ENCODE data around the gene FAM53B.

Gene FAM53B

DNA sequence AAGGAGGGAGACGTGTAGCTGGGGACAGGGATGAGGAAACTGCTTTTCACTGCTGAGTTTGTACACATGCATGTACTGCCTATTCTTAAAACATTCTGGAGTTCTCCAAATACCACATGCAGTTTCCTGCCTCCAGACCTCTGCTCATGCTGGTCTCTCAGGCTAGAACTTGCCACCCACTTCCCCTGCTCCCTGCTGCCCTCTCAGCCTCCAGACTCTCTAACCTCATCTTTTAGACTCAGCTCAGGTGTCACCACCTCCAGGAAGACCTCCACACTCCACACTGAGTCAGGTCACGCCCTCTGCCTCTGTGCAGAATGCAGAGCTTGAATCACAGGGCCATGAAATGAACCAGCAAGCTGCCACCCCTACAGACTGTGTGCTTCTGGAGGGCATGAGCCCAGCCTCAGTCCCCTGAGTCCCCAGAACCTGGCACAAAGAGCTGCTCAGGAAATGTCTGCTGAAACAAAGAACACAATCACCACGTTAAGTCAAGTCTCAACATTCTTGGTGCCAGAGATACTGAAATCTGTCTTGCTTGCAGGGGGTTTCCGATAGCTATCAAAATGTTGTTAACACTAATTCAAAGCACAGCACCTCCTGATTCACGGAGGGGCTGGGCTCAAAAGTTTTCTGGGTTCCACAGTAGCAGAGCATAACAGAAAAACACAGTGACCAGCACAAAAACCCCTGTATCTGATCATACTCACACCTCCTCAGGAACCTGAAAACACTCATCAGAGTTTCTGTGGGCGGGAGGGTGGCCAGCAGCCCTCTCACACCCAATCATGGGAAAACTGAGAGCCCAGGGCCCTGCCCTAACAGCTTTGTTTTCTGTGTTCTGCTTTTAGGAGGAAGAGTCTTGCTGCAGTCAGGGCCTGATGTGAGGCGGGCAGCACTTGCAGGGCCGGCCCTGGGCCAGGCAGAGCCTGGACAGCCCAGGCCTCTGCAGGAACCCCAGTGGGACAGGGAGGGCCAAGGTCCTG is 21.1 kb downstream of the FAM53B start:
- ATAC-seq = no peak
- TF ChIP-seq ZNF8 (CRISPR knock-in tag; IDR thresholded peaks at IDR 0.05) = no peak
- no peak for TF ChIP-seq TOX (CRISPR knock-in tag; IDR thresholded peaks at IDR 0.05; ENCODE audit: borderline replicate concordance)
- TF ChIP-seq, protein P1, sequence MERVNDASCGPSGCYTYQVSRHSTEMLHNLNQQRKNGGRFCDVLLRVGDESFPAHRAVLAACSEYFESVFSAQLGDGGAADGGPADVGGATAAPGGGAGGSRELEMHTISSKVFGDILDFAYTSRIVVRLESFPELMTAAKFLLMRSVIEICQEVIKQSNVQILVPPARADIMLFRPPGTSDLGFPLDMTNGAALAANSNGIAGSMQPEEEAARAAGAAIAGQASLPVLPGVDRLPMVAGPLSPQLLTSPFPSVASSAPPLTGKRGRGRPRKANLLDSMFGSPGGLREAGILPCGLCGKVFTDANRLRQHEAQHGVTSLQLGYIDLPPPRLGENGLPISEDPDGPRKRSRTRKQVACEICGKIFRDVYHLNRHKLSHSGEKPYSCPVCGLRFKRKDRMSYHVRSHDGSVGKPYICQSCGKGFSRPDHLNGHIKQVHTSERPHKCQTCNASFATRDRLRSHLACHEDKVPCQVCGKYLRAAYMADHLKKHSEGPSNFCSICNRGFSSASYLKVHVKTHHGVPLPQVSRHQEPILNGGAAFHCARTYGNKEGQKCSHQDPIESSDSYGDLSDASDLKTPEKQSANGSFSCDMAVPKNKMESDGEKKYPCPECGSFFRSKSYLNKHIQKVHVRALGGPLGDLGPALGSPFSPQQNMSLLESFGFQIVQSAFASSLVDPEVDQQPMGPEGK (CRISPR knock-in tag; IDR thresholded peaks at IDR 0.05; ENCODE audit: borderline replicate concordance) = no peak
- no peak for TF ChIP-seq GLIS3 (CRISPR knock-in tag; IDR thresholded peaks at IDR 0.05)
- TF ChIP-seq ZNF565 (CRISPR knock-in tag; conservative IDR thresholded peaks at IDR 0.05; ENCODE audit: low read depth) = no peak
- TF ChIP-seq TCF4 (CRISPR knock-in tag; IDR thresholded peaks at IDR 0.05; ENCODE audit: borderline replicate concordance) = no peak
- no peak for TF ChIP-seq ESRRG (CRISPR knock-in tag; IDR thresholded peaks at IDR 0.05)
- TF ChIP-seq ZFP30 (CRISPR knock-in tag; IDR thresholded peaks at IDR 0.05) = no peak
- no peak for TF ChIP-seq ARNTL (CRISPR knock-in tag; IDR thresholded peaks at IDR 0.05; ENCODE audit: borderline replicate concordance, low read depth)
- no peak for TF ChIP-seq OSR1 (CRISPR knock-in tag; IDR thresholded peaks at IDR 0.05)
- TF ChIP-seq, protein P2, sequence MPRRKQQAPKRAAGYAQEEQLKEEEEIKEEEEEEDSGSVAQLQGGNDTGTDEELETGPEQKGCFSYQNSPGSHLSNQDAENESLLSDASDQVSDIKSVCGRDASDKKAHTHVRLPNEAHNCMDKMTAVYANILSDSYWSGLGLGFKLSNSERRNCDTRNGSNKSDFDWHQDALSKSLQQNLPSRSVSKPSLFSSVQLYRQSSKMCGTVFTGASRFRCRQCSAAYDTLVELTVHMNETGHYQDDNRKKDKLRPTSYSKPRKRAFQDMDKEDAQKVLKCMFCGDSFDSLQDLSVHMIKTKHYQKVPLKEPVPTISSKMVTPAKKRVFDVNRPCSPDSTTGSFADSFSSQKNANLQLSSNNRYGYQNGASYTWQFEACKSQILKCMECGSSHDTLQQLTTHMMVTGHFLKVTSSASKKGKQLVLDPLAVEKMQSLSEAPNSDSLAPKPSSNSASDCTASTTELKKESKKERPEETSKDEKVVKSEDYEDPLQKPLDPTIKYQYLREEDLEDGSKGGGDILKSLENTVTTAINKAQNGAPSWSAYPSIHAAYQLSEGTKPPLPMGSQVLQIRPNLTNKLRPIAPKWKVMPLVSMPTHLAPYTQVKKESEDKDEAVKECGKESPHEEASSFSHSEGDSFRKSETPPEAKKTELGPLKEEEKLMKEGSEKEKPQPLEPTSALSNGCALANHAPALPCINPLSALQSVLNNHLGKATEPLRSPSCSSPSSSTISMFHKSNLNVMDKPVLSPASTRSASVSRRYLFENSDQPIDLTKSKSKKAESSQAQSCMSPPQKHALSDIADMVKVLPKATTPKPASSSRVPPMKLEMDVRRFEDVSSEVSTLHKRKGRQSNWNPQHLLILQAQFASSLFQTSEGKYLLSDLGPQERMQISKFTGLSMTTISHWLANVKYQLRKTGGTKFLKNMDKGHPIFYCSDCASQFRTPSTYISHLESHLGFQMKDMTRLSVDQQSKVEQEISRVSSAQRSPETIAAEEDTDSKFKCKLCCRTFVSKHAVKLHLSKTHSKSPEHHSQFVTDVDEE (CRISPR knock-in tag; IDR thresholded peaks at IDR 0.05) = no peak
- TF ChIP-seq ZNF70 (CRISPR knock-in tag; IDR thresholded peaks at IDR 0.05) = no peak
- TF ChIP-seq, protein P3, sequence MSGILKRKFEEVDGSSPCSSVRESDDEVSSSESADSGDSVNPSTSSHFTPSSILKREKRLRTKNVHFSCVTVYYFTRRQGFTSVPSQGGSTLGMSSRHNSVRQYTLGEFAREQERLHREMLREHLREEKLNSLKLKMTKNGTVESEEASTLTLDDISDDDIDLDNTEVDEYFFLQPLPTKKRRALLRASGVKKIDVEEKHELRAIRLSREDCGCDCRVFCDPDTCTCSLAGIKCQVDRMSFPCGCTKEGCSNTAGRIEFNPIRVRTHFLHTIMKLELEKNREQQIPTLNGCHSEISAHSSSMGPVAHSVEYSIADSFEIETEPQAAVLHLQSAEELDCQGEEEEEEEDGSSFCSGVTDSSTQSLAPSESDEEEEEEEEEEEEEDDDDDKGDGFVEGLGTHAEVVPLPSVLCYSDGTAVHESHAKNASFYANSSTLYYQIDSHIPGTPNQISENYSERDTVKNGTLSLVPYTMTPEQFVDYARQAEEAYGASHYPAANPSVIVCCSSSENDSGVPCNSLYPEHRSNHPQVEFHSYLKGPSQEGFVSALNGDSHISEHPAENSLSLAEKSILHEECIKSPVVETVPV (CRISPR knock-in tag; IDR thresholded peaks at IDR 0.05) = no peak
- TF ChIP-seq SNAI2 (CRISPR knock-in tag; IDR thresholded peaks at IDR 0.05) = no peak

DNA sequence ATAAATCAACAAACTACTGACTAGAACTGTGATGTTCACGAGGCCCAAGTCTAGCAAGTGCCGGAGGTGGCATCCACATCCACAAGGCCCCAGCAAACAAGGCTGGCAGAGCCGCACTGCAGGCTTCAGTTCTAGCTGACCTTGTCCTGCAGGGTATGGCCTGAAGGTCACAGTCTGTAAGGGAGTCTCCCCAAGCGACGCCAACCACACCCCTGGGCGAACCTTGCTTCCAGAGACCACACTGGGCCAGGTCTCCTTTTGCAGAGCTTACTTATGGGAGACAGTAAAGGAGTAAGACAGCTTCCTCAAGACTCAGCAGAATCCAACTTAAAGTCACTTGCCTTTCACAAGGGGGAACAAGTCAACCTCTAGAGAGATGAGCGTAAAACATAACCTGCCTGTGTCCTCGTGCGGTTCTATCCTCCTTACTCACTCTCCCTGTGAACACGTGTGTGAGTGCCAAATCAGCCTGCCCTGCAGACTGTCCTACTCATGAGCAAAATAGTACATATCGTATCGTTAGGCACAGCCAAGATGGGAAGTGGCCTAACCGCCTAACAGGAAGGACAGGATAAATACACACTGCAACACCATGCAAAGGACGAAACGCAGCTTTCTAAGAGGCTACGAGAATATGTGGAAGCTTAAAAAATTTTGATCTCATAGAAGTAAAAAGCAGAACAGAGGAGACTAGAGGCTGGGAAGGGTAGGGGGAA is 22.7 kb downstream of the FAM53B start:
- no peak for ATAC-seq
- TF ChIP-seq ZC3H10 (CRISPR knock-in tag; IDR thresholded peaks at IDR 0.05) (no peak), OSR1 (CRISPR knock-in tag; IDR thresholded peaks at IDR 0.05) (no peak), ZFP3 (CRISPR knock-in tag; IDR thresholded peaks at IDR 0.05) (no peak), CSDC2 (CRISPR knock-in tag; IDR thresholded peaks at IDR 0.05) (no peak), ESRRG (CRISPR knock-in tag; IDR thresholded peaks at IDR 0.05) (no peak), ISL1 (CRISPR knock-in tag; IDR thresholded peaks at IDR 0.05) (no peak), ZNF70 (CRISPR knock-in tag; IDR thresholded peaks at IDR 0.05) (no peak), ZNF8 (CRISPR knock-in tag; IDR thresholded peaks at IDR 0.05) (no peak), PPARA (CRISPR knock-in tag; IDR thresholded peaks at IDR 0.05; ENCODE audit: borderline replicate concordance) (no peak), ARNTL (CRISPR knock-in tag; IDR thresholded peaks at IDR 0.05; ENCODE audit: borderline replicate concordance, low read depth) (no peak), GLIS3 (CRISPR knock-in tag; IDR thresholded peaks at IDR 0.05) (no peak), SNAI2 (CRISPR knock-in tag; IDR thresholded peaks at IDR 0.05) (no peak), TOX (CRISPR knock-in tag; IDR thresholded peaks at IDR 0.05; ENCODE audit: borderline replicate concordance) (no peak), RARB (CRISPR knock-in tag; IDR thresholded peaks at IDR 0.05) (no peak), ZNF565 (CRISPR knock-in tag; conservative IDR thresholded peaks at IDR 0.05; ENCODE audit: low read depth) (no peak), TCF4 (CRISPR knock-in tag; IDR thresholded peaks at IDR 0.05; ENCODE audit: borderline replicate concordance) (no peak)
- TF ChIP-seq, protein P4, sequence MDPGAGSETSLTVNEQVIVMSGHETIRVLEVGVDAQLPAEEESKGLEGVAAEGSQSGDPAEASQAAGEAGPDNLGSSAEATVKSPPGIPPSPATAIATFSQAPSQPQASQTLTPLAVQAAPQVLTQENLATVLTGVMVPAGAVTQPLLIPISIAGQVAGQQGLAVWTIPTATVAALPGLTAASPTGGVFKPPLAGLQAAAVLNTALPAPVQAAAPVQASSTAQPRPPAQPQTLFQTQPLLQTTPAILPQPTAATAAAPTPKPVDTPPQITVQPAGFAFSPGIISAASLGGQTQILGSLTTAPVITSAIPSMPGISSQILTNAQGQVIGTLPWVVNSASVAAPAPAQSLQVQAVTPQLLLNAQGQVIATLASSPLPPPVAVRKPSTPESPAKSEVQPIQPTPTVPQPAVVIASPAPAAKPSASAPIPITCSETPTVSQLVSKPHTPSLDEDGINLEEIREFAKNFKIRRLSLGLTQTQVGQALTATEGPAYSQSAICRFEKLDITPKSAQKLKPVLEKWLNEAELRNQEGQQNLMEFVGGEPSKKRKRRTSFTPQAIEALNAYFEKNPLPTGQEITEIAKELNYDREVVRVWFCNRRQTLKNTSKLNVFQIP (CRISPR knock-in tag; IDR thresholded peaks at IDR 0.05; ENCODE audit: borderline replicate concordance, low read depth) = no peak
- TF ChIP-seq, protein P1 (CRISPR knock-in tag; IDR thresholded peaks at IDR 0.05; ENCODE audit: borderline replicate concordance) = no peak
- TF ChIP-seq, protein P3 (CRISPR knock-in tag; IDR thresholded peaks at IDR 0.05) = no peak
- TF ChIP-seq, protein P5, sequence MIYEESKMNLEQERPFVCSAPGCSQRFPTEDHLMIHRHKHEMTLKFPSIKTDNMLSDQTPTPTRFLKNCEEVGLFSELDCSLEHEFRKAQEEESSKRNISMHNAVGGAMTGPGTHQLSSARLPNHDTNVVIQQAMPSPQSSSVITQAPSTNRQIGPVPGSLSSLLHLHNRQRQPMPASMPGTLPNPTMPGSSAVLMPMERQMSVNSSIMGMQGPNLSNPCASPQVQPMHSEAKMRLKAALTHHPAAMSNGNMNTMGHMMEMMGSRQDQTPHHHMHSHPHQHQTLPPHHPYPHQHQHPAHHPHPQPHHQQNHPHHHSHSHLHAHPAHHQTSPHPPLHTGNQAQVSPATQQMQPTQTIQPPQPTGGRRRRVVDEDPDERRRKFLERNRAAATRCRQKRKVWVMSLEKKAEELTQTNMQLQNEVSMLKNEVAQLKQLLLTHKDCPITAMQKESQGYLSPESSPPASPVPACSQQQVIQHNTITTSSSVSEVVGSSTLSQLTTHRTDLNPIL (CRISPR knock-in tag; IDR thresholded peaks at IDR 0.05; ENCODE audit: low read depth) = no peak

Measured in SK-N-SH treated with all-trans-retinoic acid at 6 μM for 48 hours (cell line).